GM12872 (cell line): ENCODE results near the gene WBP1L.

Experiments used
- TF ChIP-seq, protein P1 (sequence below): IDR thresholded peaks from 3 replicates; pipeline ENCODE4 v1.5.1; 2011; ENCODE audit warnings: low read depth, mild to moderate bottlenecking, low read length, moderate library complexity; ENCODE audit not compliant: insufficient read depth

Gene WBP1L

DNA sequence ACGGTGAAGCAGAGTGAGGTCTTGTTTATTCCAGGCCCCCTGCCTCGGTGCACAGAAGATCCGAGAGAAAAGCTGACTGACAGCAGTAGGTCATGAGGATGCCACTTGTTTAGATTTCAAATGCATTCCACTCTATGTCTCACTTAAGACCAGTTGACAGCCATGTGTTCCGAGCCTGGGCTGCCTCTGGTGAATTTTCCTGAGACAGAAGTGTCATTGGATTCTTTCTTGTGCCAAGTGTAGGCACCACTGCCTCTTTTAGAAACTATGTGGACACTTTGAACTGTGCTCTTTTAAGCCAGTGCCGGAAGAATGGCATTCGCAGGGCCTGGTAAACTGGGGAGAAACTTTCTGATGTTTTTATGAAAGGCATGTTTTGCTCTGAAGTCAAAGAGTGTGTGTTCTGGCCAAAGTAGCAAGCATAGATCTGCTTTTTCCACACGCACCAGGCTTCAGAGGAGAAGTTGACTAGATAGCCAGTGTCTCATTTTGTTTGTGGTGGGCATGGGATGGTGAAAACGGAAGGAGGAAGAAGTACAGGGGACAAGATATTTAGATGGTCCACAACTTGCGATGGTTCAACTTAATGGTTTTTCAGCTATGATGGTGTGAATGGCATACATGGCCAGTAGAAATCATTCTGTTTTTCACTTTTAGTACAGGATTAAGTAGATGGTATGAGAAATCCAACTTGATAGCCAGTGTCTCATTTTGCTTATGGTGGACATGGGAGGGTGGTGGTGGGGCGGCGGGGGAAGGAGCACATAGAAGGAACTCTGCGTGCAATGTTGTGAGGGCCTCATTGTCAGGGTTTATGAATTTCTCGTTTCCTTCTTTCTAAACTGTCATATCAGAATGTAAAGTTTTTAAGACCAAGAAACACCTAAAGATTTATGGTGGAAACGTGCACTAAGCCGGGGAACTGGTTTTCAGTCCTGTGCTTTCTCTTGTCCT lies 52.0 kb downstream of the WBP1L start:
- TF ChIP-seq, protein P1, sequence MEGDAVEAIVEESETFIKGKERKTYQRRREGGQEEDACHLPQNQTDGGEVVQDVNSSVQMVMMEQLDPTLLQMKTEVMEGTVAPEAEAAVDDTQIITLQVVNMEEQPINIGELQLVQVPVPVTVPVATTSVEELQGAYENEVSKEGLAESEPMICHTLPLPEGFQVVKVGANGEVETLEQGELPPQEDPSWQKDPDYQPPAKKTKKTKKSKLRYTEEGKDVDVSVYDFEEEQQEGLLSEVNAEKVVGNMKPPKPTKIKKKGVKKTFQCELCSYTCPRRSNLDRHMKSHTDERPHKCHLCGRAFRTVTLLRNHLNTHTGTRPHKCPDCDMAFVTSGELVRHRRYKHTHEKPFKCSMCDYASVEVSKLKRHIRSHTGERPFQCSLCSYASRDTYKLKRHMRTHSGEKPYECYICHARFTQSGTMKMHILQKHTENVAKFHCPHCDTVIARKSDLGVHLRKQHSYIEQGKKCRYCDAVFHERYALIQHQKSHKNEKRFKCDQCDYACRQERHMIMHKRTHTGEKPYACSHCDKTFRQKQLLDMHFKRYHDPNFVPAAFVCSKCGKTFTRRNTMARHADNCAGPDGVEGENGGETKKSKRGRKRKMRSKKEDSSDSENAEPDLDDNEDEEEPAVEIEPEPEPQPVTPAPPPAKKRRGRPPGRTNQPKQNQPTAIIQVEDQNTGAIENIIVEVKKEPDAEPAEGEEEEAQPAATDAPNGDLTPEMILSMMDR: no peak

DNA sequence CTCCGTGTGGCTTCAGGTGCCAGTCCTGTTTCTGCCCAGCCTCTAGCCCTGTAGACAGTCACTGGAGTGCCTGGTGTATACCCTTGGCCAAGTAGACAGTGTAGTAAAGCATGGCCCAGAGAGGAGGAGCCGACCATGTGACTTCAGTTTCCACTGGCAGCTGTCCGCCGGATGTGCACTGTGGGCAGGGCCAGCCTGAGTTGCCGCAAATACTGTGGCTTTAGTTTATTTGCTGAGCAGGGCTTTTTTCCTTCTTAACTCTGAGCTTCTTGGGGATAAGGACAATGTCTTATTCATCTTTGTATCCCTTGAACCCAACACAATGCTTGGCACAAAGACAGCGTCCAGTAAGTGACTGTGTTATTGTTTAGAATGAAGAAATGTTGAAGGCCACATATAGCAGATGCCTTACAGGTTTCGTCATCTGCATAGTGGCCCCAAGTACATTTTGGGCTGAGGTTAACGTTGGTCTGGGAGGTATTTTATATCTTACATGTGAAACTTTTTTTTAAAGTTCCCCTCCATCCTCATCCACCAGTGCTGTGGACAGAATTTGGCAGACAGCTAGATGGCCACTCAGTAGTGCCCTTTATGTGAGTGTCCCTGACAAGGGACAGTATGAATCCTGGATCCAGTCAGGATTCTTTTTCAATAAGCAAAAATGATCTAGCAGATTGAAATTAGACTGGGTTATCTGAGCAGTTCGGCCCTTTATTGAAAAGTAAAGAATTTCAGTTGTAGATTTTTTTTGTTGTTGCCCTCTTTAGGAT lies 52.8 kb downstream of the WBP1L start:
- TF ChIP-seq, protein P1: no peak

DNA sequence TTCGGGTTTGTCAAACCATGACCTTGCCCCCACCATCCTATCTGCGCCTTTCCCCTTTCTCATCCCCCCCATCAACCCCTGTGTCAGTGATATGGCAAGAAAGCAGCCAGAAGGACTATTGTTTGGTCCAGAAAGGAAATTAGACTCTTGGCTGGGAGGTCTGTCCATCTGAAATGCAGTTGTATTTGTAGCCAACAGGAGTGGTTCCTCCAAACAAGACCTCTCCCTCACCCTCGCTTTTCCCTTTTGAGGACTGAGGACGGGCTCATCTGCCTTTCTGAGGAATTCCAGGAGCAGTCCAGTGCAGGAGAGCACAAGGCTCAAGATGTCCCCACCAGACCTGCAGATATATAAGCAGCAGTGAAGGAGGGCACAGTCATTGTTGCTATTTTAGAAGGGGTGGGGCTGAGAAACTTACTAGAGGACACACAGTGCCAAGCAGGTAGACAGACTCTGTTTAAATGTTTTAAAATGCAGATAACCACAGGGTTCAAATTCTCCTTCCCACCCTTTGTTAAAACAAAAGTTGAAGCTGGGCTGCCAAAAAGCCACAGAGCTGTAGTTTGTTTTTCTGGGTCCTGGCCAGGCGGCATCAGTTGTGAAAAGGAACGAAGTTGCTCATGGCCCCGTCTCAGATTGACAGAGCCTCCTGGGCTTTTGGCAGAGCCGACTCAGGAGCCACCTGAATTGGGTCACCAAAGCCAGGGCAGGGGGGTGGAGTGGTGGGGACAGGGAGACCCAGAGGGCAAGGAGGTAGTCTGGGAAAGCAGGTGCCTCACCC lies 56.1 kb downstream of the WBP1L start:
- TF ChIP-seq, protein P1: no peak

DNA sequence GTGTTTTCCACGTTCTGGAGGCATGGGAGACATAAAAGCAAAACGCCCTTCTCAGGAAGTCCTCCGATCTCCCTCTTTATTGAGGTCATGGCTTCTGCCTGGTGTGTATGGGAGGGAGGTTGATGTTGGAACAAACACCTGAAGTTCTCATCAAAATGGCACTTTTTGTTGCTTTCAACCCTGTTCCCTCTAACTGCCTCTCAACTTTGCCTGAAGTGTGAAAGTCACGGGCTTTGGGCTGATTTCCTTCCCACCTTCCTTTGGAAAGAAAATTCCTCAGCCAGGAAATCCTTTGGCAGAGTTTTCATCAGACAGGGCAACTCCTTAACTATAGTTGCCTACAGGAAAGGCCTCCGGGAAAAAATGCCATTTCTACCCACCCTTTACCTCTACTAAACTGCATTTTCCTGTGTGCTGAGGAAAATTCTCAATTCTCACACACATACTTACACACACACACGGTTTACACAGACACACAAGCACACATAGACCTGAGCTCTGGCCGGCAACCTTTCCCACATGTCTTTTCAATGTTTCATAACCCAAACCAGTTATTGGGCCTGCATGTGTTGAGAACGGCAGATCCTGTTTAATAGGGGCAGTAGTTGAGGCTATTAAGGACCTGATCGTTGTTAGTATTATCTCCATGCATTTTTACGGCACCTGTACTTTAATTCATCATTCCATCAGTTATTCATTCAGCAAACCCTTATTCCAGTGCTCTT lies 57.0 kb downstream of the WBP1L start:
- TF ChIP-seq, protein P1: no peak

DNA sequence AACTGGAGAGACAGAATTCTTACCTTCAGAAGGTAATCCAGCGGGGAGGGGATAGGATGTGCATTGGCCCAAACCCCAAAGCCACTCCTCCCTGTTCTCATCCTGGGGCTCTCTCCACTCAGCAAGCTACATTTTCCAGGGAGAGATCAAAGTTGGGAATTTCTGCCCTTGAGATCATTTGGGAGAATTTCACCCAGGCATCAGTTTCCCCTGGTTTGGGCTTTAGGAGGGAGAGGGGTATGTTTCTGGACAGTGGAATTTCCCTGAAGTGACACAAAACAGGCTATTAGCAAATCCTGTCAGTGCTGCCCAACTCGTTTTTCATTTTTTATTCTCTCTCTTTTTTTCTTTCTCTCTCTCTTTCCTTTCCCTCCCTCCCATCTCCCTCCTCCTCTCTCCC lies 57.7 kb downstream of the WBP1L start:
- TF ChIP-seq, protein P1: no peak

DNA sequence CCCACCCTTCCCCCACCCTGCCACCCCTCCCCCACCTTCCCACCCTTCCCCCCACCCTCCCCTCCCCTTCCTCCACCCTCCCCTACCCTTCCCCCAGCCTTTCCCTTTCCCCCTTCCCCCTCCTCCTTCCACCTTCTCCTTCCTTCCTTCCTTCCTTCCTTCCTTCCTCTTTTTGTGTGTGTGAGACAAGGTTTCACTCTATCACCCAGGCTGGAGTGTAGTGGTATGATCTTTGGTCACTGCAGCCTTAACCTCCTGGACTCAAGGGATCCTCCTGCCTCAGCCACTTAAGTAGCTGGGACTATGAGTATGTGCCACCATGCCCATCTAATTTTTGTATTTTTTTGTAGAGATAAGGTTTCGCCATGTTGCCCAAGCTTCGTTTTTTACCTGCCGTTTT lies 58.2 kb downstream of the WBP1L start:
- TF ChIP-seq, protein P1: no peak
